HG03432 (cell line): ENCODE results near the gene PDLIM5.
"Not testable (repeated sequence)": the region's sequence is repeated elsewhere in the genome, so short reads cannot be mapped to it uniquely, and the experiment has no call there.

Experiments
- ATAC-seq: cut with Tn5 transposase; IDR thresholded peaks from one replicate; pipeline ENCODE4 v1.9.1; 2021; ENCODE audit warnings: mild to moderate bottlenecking, moderate library complexity; ENCODE audit not compliant: unreplicated experiment

The PDLIM5 gene

GRCh38 chr4:94551643-94552564 is 100.2 kb downstream of the PDLIM5 start:
- no peak for ATAC-seq

GRCh38 chr4:94556047-94556446 is 104.3 kb downstream of the PDLIM5 start:
- ATAC-seq, result not testable (repeated sequence)

- ATAC-seq, result not testable (repeated sequence)
Observed at GRCh38 chr4:94557632-94558031, 105.9 kb downstream of the PDLIM5 start.

DNA sequence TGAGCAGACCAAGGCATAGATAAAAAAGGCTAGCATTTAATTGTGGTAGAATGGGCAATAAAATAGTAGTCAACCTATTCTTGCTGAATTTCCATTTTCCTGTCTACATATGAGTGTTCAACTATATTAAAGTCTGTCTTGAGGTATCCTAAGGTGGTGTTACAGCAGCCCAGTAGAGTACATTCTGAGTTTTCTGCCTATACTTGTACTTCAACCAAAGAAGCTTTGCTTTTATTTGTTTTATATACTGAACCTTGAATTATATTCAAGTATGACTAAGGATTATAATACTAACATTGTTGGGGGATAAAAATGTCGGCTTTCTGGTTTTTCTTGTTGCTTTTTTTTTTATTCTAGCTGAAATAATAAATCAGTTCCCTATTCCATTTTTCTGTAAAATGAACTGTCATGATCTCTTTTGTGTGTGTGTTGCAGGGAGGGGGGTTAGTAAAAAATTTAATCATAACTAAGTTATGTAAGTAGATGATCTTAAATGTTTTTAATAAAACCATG is 106.7 kb downstream of the PDLIM5 start:
- no peak for ATAC-seq

DNA sequence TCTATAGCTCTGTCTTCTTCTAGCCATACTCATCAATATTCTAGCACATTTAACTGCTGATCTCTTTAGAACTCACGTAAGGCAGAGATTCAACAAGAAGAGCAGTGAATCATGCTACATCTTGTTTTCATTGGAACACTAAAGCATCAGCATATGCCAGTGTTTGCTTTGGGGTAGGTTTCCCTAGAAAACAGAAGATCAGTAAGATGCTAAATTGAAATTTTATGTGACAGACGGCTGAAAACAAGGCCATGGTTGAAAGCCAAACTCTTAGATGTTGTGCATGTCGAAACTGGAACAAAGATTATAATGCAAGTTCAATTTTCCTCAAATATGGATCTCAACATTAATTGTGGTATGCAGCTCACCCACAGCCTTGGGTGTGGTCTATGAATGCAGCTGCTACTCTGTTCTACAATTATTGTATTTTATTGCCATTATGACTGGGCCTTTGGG is 107.6 kb downstream of the PDLIM5 start:
- ATAC-seq, result no peak

DNA sequence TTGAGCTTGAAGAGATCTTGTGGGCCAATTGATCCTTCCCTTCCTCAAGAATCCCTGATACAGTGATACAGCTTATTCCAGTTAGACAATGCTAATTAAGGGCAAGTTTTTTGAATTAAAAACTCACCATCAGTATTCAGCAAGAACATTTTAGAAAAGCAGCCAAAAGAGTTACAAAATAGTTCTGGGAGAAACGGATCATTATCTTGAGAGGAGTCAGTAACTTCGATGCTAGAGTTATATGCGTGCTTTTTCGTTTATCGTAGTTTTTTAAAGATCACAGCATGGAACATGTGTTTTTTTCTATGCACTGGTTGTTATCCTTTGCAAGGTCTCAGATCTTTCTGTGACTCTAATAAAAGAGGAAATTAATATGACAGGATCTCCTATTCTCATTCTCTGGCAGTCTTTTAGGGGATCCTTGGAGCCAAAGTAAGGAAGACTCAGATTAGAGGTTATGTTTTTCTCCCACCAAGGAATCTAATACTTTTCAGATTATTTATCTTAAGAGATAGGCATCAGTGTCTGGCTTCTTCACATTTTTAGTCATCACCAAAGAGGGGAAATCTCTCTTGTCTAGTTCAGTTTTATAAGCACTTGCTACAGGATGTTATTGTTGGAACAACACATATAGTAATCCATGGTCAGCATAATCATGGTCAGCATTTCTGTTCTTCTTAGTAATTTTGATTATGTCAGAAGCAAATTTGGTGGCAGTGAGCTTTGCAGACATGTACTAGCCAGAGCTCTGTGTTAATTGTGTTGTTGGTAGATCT is 109.7 kb downstream of the PDLIM5 start:
- ATAC-seq, result no peak

GRCh38 chr4:94562285-94562684 is 110.5 kb downstream of the PDLIM5 start:
- no peak for ATAC-seq

GRCh38 chr4:94564252-94564651 is 112.5 kb downstream of the PDLIM5 start:
- no peak for ATAC-seq

GRCh38 chr4:94566420-94566819 is 114.7 kb downstream of the PDLIM5 start:
- no peak for ATAC-seq

GRCh38 chr4:94567811-94568210 is 116.1 kb downstream of the PDLIM5 start:
- no peak for ATAC-seq

DNA sequence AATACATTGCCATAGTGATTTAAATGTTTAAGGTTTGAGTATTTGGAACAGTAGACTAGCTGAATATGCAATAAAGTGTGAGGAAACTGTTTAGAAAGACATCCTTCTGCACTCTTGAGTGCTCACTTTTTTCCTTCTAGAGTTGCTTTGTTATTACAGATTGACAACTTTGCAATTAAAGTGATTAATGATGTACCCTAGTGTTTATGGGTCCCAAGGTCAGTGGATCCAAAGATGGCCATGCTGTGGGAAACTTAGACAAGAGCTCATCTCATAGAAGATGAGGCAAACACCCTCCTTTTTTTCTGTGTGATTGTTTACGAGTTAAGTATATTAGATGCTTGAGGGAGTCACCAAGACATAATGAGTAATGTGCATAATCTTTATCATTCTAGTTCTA is 118.8 kb downstream of the PDLIM5 start:
- ATAC-seq, result no peak

DNA sequence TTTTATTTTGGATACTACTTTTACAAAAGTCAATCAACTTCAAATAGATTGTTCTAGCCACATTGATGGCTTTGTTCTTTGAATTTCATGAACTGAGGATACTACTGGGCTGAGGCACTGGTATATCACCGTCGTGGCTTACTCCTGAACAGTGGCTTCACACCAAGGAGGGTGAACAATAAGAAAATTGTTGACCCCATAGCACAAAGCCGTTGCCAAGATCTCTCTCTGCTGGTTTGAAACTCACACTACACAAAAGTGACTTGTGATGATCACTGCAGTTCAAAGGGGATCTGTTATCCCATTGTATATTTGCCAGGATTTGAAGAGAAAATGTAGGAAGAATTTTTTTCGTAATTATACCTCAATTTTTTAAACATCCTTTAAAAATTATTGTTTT is 119.6 kb downstream of the PDLIM5 start:
- no peak for ATAC-seq

GRCh38 chr4:94571715-94572114 is 120.0 kb downstream of the PDLIM5 start:
- no peak for ATAC-seq

GRCh38 chr4:94574050-94574449 is 122.3 kb downstream of the PDLIM5 start:
- no peak for ATAC-seq

DNA sequence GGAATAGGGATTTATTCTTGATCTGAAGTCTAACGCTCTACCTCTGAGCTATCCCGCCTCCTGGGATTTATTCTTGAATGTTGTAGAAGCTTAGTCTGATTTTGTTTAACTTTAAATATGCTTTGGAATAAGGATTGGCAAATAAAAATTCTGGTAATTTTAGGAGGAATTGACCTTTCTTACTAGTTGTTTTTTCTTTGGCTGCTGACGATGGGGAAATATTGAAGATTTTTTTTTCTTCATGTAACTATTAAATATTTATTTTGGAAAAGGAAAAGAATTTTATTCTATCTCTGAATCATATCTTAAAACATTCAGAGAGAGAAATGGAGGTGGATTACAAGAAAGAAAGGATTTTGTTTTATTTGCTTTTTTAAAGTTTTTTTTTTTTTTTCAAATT is 122.9 kb downstream of the PDLIM5 start:
- no peak for ATAC-seq

DNA sequence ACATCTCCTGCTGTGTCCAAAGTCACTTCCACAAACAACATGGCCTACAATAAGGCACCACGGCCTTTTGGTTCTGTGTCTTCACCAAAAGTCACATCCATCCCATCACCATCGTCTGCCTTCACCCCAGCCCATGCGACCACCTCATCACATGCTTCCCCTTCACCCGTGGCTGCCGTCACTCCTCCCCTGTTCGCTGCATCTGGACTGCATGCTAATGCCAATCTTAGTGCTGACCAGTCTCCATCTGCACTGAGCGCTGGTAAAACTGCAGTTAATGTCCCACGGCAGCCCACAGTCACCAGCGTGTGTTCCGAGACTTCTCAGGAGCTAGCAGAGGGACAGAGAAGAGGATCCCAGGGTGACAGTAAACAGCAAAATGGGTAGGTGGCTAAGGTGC is 123.9 kb downstream of the PDLIM5 start:
- ATAC-seq, result no peak

DNA sequence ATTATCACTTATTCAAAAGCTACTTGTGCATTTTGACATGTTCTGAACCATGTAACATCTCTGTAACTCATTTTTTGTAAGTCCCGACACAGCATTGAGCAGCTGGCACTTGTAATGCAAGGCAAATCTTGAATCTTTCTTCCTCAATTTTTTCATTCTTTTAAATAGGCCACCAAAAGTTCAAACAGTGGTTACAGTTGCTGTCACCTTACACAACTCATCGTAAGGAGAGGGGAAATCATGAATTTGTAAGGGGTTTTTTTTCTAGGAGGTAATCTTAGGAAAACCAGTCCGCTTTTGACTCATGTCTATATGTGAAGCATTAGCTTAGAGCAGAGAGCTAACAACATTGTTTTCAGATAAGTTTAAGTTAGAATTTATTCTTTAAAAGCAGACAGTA is 124.5 kb downstream of the PDLIM5 start:
- no peak for ATAC-seq

GRCh38 chr4:94577136-94577535 is 125.4 kb downstream of the PDLIM5 start:
- ATAC-seq, result no peak

DNA sequence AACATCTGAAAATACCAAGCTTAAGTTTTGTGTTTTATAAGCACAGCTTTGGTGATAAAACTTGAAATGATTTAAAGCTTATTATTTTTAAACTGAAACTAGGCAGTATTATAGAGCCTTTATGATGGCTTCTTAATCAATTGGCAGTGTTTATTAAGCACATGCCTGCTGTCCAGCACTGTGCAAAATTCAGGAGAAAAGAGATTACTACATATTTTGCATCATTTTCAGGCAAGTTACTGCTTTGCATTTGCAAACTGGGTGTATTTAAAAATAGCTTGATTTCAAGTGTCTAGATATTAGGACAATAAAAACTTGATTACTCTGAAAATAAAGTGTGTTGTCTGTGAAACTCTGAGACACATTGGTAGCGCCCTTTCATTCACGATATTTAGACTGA is 126.5 kb downstream of the PDLIM5 start:
- ATAC-seq, result no peak

- ATAC-seq, result no peak
Observed at GRCh38 chr4:94581766-94582165, 130.0 kb downstream of the PDLIM5 start.

DNA sequence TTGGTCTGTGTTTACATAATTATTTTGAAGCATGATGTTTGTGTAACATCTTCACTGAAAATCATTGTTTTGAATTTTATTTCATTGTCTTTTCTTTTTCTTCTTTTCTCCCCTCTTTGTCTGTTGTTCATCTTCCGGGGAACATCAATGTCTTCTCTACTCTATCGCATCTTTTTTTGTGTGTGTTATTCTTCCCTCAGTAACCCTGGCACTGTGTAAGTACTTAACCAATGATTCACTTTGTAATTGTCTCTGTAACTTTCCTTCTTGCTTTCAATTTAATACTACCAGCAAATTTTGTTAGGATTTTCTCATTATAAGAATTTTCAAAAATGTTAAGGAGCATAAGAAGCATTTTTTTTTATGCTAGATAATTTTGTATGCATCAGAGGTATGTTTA is 130.8 kb downstream of the PDLIM5 start:
- no peak for ATAC-seq
